Esophagus squamous epithelium (tissue), 4 donors: Measurements from ENCODE around the gene RERGL.

Experiments
- POLR2A ChIP-seq, 4 donors: fragments of 450-650 bp; IDR thresholded peaks; one replicate each; pipeline ENCODE4 v1.6.1; 2017; ENCODE audit warnings: antibody characterized with exemption in 4 of 4, mild to moderate bottlenecking in 4 of 4, moderate library complexity in 3 of 4
- TF ChIP-seq, protein P1 (sequence below), 6 experiments: fragments of 450-650 bp in 4 of 6; fragments of 200-600 bp in 2 of 6; sonication (generic) in 2 of 6; IDR thresholded peaks; one replicate each; pipeline ENCODE4 v1.5.1; 2016 to 2019; ENCODE audit warnings: antibody characterized with exemption in 6 of 6, mild to moderate bottlenecking in 4 of 6, moderate library complexity in 4 of 6

DNA sequence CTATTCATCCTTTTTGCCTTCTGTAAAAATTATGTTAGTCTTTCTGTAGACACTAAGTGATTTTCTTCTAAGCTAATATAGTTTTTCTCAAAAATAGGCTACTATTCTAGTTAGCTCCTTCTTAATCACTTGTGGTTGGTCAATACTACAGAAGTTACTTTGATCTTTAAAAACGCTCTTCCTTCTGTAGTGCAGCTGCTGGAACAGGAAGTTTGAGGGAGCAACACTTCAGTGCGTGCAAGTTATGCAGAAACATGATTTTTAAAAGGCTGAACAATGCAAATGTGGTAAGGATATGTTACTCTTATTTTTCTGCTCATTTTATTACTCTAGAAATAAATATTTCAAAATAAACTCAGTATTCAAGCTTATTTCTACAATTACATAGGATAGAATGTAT lies 11.1 kb upstream of the RERGL start:
- no peak for TF ChIP-seq POLR2A (IDR thresholded peaks at IDR 0.05)
- TF ChIP-seq, protein P1, sequence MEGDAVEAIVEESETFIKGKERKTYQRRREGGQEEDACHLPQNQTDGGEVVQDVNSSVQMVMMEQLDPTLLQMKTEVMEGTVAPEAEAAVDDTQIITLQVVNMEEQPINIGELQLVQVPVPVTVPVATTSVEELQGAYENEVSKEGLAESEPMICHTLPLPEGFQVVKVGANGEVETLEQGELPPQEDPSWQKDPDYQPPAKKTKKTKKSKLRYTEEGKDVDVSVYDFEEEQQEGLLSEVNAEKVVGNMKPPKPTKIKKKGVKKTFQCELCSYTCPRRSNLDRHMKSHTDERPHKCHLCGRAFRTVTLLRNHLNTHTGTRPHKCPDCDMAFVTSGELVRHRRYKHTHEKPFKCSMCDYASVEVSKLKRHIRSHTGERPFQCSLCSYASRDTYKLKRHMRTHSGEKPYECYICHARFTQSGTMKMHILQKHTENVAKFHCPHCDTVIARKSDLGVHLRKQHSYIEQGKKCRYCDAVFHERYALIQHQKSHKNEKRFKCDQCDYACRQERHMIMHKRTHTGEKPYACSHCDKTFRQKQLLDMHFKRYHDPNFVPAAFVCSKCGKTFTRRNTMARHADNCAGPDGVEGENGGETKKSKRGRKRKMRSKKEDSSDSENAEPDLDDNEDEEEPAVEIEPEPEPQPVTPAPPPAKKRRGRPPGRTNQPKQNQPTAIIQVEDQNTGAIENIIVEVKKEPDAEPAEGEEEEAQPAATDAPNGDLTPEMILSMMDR (IDR thresholded peaks at IDR 0.05): no peak
